SK-MEL-5 (cell line): ENCODE measurements around the gene CADM2. TPM values are rescaled to one million over a fixed set of nuclear protein-coding genes. Genes with fewer than 3 reads are reported as not detected.

Experiments used
- DNase-seq: peaks from one replicate; pipeline ENCODE4 v3.0.0-alpha.2; 2016; ENCODE audit warnings: low read depth, low spot score
- in situ Hi-C: cut with HindIII; loops from 2 replicates; pipeline ENCODE4 v1.10.0; 2016; ENCODE audit warnings: low sequenced_read_pairs, high pct_unique_total_duplicates, low pct_unique_long_range_greater_than_20kb
- total RNA-seq: library from RNA; depleted of rRNA; stranded (reverse); fragments of >200 nt; shearing (Covaris generic); gene quantifications from 2 replicates; pipeline ENCODE4 v1.2.3, GENCODE V29; 2014

The CADM2 gene
- total RNA-seq, 1 experiment from 2014 or later: not detected

DNA sequence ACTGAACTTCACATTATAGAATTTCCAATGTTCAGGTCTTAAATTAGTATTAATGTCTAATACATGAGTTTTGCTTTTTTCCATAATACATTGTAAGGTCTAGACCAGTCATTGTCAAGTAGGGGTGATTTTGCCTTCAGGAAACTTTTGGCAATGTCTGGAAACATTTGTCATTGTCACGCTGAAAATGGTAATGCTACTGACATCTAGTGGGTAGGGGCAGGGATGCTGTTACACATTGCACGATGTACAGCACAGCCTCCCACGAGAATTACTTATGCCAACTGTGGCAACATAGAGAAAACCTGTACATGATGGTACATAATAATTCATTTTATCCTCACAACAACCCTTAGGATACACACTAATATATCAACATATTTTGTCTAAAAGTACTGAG lies 384.1 kb downstream of the CADM2 start:
- in situ Hi-C loops: no loop called here
- DNase-seq: peak; percentile 57

DNA sequence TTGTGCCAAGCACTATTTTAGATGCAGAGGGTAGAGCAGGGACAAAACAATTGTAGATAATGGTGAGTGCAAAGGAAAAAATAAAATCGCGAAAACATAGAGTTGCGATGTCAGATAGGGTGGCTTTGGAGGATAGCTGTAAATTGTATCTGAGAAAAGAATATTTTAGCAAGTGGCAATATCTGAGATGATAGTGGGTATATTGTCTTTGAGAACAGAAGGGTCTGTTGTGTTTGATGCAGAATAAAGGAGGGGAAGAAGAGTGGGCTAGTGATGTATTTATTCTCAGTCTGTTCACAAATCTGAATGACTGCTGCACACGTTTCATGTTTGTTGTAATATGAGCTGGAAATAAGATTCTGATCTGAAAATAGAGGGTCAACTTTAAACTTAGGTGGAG lies 396.8 kb downstream of the CADM2 start:
- in situ Hi-C loops: no loop called here
- DNase-seq: no peak

DNA sequence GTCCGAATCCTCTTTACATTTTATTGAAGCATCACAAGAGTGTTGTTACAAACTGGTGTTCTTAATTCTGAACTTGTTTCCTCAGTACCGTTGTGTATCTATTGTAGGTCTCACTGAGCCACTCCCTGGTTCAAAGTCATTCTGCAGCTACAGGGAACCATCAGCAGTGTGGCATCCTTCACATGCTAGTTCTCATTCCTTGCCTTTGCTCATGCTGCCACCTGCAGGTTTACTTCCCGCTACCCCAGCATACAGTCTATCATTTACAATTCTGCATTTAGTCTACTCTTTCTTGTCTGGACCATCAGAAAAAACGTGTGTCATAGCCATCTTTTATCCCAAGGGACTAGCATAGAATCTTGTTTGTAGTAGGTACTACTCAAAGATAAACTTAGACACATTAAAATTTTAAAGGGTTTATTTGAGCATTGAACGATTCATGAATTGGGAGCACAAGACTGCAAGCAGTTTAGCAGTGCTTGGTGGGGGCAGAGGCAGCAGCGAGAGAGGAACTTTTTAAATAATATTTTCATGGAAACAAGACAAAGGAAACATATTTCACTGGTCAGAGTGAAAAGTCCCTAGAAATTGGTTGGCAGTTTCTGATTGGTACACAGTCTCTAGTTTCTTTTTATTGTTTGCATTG lies 402.1 kb downstream of the CADM2 start:
- peak; percentile 84 for DNase-seq
- in situ Hi-C loops: no loop called here

DNA sequence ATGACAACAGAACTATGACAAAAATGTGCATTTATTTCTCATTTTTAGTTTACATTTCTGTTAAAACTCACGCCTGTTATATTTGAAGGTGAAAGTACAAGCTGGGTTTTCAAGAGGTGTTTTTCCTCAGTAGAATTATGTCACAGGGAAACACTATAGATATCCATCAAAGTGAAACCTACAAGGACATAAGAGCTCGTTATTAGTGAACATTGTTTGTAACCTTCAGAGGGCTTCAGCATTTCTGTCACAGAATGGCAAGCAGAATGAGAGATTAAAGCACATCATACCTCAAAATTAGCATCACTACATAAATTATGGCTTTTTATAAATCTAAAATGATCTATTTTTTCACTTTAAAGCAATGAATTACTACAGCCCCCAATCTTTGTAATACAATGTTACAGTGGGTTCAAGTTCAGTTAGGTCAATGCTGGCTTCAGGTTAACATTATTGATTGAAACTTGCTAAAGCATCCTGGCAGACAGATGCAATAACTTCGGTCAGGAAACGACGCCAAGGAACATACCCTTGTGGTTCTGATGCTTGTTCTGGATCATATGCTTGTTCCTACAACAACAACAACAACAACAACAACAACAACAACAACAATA lies 405.6 kb downstream of the CADM2 start:
- in situ Hi-C loops: no loop called here

DNA sequence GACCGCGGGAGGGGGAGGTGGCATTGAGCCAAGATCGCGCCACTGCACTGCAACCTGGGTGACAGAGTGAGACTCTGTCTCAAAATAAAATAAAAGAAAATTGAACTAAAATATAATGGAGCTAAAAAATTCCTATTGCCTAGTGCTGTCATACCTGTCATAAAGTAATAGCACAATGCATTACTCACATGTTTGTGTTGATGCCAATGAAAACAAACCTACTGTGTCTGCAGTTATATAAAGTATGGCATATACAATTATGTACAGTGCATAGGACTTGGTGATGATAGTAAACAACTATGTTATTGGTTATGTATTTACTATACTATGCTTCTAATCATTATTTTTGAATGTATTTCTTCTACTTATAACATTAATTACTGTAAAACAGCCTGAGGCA lies 411.6 kb downstream of the CADM2 start:
- DNase-seq: no peak
- in situ Hi-C loops: no loop called here

More for the DNA sequence above, 405.6 kb downstream of the CADM2 start:
- DNase-seq: no peak

DNA sequence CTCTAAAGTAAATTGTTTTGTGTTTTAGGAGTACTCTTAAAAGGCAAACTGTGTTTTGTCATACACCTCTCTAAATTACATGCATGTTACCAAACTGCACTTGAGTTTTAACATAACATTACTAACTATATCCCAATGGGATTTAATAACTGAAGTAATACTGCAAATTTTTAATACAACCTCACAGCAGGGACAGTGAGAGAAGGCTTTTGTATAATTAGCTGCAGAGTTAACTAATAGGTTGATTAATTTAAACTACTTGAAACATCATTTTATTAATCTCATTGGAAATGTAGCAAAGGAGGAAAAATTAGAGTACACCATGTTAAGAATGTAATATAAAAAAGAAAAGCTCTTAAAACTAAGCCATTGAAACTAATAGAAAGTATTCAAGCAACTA lies 417.3 kb downstream of the CADM2 start:
- DNase-seq: no peak
- in situ Hi-C loops: no loop called here

DNA sequence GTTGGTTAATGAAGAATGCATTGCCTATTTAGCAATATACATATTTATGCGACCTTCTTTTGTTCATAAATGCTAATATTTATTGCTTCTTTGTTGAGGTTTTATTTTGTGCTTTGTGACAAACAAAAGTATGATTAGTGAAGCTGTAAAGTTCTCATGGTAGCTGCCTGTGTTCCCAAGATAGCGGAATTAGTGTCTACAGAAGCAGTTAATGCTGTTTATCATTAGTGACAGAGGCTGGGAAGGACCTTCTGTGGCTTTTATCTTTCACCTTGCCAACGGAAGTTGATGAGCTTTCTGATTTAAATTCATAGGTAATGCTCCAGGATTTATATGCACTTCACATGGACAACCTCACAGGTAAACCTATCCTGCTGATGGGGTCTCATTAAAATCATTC lies 418.3 kb downstream of the CADM2 start:
- DNase-seq: no peak

DNA sequence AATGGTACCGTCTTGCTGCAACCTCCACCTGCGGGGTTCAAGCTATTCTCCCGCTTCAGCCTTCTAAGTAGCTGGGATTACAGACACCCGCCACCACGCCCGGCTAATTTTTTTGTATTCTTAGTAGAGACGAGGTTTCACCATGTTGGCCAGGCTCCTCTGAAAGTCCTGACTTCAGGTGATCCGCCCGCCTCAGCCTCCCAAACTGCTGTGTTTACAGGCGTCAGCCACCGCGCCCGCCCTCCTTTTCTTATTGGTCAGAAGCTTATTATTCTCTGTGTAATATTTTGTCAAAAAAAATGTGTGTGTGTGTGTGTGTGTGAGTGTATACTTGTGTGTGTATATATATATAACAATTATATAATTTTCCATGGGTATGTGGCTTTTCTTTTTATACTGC lies 425.6 kb downstream of the CADM2 start:
- no peak for DNase-seq
- in situ Hi-C loops: no loop called here

More for the DNA sequence above, 418.3 kb downstream of the CADM2 start:
- in situ Hi-C loops: no loop called here

DNA sequence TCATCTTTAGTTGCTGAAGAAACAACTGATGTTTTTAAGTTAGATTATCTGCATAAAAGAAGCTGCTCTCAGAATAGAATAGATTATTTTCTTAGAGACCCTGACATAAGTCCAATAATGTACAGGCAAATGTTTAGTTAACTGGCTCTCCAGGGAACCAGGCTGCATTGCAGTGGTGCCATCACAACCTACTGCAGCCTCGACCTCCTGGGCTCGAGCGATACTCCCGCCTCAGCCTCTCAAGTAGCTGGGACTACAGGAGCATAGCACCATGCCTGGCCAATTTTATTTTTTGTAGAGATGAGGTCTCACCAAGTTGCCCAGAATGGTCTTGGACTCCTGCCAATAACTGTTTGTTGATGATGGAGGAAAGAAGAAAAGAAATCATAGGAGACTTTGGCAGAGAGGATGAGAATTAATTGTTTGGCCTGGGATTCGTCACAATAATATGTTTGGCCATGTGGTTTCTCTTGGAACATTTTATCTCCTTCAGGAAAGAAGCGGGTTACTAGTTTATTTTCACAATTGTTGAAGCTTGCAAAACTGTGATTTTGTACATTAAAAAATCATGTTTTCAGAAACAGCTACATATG lies 429.2 kb downstream of the CADM2 start:
- in situ Hi-C loops: no loop called here
- no peak for DNase-seq

DNA sequence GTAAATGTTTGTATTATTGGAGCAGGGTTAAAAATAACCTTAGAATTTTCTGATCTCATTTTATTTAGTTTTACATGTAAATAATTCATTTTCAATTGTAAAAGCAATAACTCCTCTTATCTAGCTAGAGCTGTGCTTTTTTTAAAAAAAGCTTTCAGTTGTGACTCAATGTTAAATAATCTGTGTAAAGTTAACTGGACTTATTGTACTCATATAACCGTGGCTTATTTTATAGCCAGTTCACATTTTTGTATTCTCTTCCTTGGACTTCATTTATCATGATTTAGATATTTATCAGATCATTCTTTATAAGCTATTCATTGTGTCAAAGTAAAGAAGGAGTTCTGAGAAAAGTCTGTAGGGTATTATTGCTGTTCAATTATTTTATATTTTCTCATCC lies 435.6 kb downstream of the CADM2 start:
- no peak for DNase-seq
- in situ Hi-C loops: no loop called here

DNA sequence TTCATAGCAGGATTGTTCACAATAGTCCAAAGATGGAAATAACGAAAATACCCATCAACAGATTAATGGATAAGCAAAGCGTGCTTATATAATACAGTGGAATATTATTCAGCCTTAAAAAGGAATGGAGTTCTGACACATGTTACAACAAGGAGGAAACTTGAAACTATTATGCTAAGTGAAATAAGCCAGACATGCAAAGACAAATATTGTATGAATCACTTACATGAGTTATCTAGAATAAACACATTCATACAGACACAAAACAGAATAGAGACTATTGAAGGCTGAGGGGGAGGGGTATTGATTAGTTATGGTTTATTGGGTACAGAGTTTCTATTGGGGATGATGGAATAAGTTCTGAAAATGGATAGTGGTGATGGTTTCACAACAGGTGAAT lies 438.6 kb downstream of the CADM2 start:
- in situ Hi-C loops: no loop called here
- DNase-seq: no peak

DNA sequence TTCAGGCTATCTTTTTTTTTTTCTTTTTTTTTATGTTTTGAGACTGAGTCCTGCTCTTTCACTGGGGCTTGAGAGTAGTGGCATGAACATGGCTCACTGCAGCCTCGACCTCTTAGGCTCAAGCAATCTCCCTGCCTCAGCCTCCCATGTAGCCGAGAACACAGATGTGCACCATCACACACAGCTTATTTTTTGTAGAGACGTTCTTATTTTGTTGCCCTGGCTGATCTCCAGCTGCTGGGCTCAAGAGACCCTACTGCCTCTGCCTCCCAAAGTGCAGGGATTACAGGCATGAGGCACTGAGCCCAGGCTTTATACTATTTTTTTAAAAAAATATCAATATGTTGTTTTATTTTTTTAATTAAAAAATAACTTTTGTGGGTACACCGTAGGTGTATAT lies 467.3 kb downstream of the CADM2 start:
- DNase-seq: no peak
- in situ Hi-C loops: no loop called here

DNA sequence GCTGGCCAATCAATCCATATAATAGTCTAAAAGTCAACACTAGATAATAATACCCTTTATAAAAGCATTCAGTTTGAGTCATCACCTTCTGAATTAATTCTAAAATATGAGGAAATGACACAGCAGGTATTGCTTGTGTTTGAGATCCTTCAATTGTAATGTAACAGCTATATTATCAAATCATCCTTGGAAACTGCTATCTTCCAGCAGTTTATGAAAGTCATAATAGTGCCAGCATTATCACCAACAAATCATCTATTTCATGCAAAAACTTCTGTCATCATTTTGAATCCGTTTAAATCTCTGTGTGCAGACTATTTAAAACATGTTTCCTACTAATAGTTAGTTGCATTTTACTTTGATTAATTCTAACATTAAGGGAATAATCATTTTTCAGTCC lies 468.7 kb downstream of the CADM2 start:
- in situ Hi-C loops: no loop called here

DNA sequence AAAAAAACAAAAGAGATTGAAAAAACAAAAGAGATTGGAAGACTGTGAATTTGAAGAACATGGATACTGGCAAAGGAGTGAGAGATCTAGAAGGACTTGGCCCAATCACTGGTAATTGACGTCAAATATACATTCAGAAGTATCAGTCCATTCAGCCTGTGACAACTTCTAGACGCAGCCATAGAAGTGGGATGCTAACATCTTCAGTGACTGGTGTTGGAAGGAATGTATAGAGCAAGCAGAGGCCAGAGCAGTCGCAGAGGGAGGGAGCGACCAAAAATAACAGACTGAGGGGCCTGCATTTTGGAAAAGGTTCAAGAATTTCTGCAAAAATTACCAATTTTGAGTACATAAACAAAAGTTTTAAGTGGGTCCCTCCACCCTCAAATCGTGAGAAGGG lies 473.3 kb downstream of the CADM2 start:
- no peak for DNase-seq
- in situ Hi-C loops: no loop called here

More for the DNA sequence above, 468.7 kb downstream of the CADM2 start:
- no peak for DNase-seq

DNA sequence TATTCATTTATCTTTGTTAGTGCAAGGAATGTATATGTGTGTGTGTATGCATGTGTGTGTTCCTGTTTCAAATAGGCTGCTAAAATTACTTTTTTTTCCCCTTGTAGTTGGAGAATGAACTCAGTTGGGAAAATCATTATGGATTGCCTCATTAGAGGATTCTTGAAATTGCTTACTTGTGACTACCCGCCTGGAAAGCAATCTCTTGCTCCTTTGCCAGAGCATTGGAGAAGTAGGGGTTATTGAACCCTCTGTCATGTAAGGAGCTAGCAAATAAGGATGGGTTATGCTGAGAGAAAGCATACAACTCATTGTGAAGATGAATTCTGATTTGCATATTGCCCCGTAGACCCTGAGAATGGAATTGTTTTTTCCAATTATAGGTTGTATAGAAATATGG lies 474.5 kb downstream of the CADM2 start:
- DNase-seq: no peak
- in situ Hi-C loops: no loop called here

DNA sequence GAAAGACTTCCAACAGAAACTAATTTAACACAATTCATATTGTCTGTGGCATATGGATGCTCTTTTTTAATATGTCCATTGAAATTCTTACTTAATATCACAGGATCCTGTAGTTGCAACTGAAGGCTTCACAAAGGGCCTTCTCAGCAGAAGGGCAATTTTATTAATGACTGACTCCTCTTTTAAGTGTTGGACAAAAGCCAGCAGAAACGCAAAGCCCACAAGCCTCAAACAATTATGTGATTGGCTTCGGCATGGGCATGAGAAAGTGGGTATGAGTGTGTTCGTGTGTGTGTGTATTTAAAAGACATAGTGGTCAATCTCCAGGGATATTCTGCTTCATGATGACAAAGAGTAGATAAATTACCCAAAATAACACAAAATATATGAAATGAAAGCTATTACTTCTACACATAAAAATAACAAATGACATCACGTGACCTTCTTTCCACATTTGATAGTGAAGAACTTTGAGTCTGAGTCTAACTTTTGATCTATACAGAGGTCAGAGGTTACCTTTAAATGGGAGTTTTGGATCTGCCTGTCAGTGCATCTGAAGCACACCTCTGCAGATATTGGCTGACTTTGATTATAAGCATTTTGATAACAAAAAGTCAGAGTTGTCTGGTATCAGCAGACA lies 496.9 kb downstream of the CADM2 start:
- in situ Hi-C loops: no loop called here
- peak; percentile 31 for DNase-seq

DNA sequence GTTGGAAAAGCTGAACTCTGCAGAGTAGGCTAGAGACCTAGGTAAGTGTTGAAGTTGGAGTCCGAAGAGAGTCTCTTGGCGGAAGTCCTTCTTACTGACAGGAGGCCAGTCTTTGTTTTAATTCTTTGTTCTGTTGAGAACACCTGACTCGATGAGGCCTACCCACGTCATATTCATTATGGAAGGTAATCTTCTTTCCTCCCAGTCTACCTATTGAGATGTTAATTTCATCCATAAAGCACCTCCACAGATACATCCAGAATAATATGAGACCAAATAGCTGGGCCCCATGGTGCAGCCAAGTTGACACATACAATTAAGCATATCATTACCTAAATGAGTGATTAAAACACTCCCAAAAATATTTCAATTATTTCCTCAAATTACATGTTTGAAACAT lies 515.5 kb downstream of the CADM2 start:
- in situ Hi-C loops: no loop called here
- no peak for DNase-seq

DNA sequence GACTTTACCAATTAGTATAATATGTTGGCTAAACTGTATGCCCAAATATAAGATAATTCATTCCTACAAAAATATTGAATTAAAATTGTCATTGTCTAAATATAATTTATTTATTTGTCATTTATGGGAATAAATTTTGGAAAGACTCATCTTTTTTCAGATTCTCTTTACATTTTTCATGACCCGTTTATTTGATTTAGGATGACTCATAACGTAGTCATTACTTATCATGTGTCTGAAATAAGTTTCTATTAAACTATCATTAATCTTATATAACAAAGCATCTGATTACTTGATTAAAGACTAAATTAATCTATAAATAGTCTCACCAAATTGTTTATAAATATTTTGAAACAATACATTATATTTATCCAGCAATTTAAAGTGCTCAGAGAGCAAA lies 516.6 kb downstream of the CADM2 start:
- DNase-seq: no peak
- in situ Hi-C loops: no loop called here
